Measurements from ENCODE around the gene RAB7A. TPM values are rescaled to one million over a fixed set of nuclear protein-coding genes. Genes with fewer than 3 reads are reported as not detected.
"Not testable (repeated sequence)": the region's sequence is repeated elsewhere in the genome, so short reads cannot be mapped to it uniquely, and the experiment has no call there.

RAB7A gene
- polyA plus RNA-seq, 4 donors, result 222 to 281 (median 253) TPM

DNA sequence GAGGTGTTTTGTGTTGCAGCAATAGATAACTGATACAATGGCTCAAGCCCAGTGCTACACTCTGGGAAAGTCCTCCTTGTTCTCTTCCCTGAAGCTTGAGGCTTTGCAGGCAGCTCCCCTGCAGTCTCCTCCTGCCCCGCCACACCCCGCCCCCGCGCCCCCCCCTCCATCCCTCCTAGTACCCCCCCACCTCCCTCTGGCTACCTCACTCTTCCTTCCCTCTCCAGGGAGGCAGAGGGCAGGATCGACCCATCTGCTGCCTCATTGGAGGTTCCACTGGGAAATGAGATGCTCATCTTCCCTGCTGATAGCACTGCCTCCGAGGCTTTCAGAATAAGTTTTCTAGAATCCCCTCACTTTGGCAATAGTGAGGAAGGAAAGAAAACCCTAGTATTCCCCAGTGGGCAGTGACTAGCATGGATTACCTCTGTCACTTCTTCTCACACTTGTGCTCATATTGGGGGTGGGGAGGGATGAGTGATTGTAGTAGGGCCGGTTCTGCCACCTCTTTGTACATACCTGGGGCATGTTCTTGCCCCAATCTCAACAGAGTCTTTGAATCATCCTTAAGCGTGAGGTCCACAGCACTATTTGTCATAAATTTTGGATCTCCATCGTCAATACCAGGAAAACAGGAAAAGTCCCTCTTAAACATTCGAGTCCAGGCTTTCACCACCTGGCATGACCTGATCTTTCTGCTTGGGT lies 16.3 kb upstream of the RAB7A start:
- no peak for DNase-seq (ENCODE audit: low read depth in 4 of 4, low spot score in 3 of 4)

- DNase-seq (ENCODE audit: low read depth in 4 of 4, low spot score in 3 of 4), result no peak
Observed at GRCh38 chr3:128710816-128711433, 15.1 kb upstream of the RAB7A start.

- no peak for DNase-seq (ENCODE audit: low read depth in 4 of 4, low spot score in 3 of 4)
Observed at GRCh38 chr3:128712848-128713247, 13.1 kb upstream of the RAB7A start.

DNA sequence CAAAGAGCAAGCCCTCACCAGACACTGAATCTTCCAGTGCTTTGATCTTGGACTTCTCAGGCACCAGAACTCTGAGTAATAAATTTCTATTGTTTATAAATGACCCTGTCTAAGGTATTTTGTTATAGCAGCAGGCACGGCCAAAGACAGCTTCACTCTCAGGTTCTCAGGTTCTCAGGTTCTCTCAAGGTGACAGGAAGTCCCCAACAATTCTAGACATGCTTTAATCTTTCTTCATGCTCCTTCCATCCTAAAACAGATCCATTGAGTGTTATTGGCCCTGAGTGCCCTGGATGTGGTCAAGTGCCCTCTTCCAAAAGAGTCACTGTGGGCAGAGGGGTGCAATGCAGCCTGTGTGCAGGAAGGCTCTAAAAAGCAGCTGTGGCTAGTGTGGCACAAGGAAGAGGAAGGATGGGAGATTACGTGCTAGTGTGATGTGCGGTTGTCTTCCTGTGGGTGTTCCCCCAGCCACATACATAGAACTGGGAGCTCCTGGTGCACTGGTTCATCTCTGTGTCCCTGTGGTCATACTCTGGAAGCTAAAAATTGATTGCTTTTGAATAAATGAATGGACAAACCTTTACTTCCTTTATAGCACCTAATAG lies 11.0 kb upstream of the RAB7A start:
- DNase-seq (ENCODE audit: low read depth in 4 of 4, low spot score in 3 of 4), result no peak

GRCh38 chr3:128718892-128719291 lies 7.1 kb upstream of the RAB7A start:
- not testable (repeated sequence) for DNase-seq (ENCODE audit: low read depth in 4 of 4, low spot score in 3 of 4)

- no peak for DNase-seq (ENCODE audit: low read depth in 4 of 4, low spot score in 3 of 4)
Observed at GRCh38 chr3:128720891-128721290, 5.1 kb upstream of the RAB7A start.

DNA sequence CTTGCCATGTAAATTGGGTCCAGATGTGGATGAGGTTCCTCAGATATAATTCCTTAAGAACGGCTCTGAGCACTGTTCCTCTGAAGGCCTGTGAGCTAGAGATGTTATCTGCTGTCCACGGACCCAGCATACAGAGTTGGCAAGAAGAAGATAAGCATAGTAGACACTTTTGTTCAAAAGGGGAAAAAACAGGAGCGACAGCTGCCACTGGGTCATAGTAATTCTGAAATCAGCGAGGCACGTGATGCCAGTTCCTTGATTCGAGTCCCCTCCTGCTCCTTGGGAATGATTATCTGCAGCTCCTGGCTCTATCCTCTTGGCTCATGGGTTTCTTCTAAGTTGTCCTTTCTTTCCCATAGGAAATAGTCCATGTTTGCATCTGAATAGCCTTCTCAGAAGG lies 2.5 kb upstream of the RAB7A start:
- no peak for DNase-seq (ENCODE audit: low read depth in 4 of 4, low spot score in 3 of 4)

GRCh38 chr3:128725547-128726022 lies 398 bp upstream of the RAB7A start:
- DNase-seq (ENCODE audit: low read depth in 4 of 4, low spot score in 3 of 4), result no peak

- DNase-seq (ENCODE audit: low read depth in 4 of 4, low spot score in 3 of 4), result no peak
Observed at GRCh38 chr3:128727059-128727458, 1.1 kb downstream of the RAB7A start.

DNA sequence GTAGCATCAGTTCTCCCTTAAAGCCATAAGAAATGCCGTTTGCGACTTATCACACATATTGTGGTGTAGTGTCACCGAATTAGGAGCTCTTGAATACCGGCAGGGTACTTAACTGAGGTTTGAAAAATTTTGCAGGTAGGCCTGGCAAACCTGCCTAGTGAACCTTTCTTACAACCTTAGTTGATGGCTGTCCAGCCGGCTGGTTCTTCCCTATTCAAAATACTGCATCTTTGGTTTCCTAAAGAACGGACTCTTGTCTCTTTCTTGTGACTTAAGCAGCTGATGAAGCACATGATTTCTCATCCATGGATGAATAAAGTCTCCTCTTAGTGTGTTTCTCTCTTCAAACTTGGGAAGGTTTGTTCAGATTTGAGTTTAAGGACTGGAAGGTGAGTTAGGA lies 1.5 kb downstream of the RAB7A start:
- DNase-seq (ENCODE audit: low read depth in 4 of 4, low spot score in 3 of 4), result no peak

DNA sequence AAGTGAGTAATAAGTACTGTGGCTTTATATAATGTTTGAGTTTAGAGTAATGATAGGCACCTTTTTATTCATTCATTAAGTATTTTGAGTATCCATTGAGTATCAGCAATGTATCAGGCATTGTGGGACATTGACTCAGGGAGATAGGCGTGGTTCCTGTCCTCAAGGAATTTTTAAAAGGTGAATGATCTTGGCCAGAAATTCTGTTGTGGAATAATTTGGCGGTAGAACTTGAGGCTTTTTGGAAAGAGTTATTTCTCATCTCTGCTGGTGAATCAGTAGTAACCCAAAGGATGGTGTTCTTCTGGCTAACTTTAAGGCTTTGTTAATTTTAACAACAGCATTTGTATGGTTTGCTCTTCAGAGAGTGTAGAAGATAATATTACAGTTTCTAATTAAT lies 2.0 kb downstream of the RAB7A start:
- DNase-seq (ENCODE audit: low read depth in 4 of 4, low spot score in 3 of 4), result no peak

GRCh38 chr3:128728521-128728920 lies 2.5 kb downstream of the RAB7A start:
- not testable (repeated sequence) for DNase-seq (ENCODE audit: low read depth in 4 of 4, low spot score in 3 of 4)

GRCh38 chr3:128730471-128730870 lies 4.5 kb downstream of the RAB7A start:
- DNase-seq (ENCODE audit: low read depth in 4 of 4, low spot score in 3 of 4), result no peak

- no peak for DNase-seq (ENCODE audit: low read depth in 4 of 4, low spot score in 3 of 4)
Observed at GRCh38 chr3:128734523-128735189, 8.7 kb downstream of the RAB7A start.

- no peak for DNase-seq (ENCODE audit: low read depth in 4 of 4, low spot score in 3 of 4)
Observed at GRCh38 chr3:128735287-128735686, 9.3 kb downstream of the RAB7A start.

DNA sequence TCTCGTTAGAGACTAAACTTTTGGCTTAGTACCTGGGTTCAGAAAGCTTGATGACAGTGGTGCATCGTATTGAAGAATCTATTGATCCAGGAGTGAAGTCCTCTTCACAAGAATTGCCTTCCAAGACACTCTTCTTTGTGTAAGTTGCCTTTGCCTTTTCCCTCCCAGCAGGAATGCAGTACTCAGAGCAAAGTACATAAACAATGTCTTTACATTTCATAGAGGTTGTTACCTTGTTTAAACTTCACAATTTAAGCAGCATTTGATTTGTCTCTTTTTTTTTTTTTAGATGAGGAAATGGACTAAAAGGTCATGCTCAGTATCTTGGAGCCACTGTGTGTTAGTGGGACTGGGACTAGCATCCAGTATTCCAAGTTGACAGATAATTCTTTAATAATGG lies 9.9 kb downstream of the RAB7A start:
- no peak for DNase-seq (ENCODE audit: low read depth in 4 of 4, low spot score in 3 of 4)

DNA sequence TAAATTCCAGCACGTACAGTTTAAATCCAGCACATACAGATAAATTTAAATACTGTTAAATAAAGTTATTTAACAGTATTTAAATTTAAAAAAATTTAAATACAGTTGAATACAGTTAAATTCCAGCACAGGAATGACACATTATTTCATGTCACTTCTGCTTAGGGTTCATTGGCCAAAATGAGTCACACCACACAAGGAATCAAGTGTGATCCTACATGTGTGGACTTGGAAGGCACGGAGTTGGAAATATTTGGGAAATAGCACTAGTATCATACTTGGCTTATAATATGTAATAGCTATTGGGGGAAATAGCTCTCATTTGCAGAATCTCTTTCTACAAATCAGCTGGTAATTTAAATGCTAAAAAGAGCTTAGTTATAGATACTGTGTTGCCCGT lies 10.6 kb downstream of the RAB7A start:
- DNase-seq (ENCODE audit: low read depth in 4 of 4, low spot score in 3 of 4), result no peak

DNA sequence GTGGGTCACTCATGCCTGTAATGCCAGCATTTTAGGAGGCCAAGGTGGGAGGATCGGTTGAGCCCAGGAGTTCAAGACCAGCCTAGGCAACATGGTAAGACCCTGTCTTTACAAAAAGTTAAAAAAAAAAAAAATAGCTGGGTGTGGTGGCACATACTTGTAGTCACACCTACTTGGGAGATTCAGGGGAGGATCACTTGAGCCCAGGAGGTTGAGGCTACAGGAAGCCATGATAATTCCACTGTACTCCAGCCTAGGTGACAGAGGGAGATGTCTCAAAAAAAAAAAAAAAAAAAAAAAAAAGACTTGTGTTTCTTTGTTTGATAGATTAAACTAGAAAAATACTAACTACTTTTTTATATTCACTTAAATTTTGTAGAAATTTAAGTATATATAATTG lies 14.6 kb downstream of the RAB7A start:
- no peak for DNase-seq (ENCODE audit: low read depth in 4 of 4, low spot score in 3 of 4)

DNA sequence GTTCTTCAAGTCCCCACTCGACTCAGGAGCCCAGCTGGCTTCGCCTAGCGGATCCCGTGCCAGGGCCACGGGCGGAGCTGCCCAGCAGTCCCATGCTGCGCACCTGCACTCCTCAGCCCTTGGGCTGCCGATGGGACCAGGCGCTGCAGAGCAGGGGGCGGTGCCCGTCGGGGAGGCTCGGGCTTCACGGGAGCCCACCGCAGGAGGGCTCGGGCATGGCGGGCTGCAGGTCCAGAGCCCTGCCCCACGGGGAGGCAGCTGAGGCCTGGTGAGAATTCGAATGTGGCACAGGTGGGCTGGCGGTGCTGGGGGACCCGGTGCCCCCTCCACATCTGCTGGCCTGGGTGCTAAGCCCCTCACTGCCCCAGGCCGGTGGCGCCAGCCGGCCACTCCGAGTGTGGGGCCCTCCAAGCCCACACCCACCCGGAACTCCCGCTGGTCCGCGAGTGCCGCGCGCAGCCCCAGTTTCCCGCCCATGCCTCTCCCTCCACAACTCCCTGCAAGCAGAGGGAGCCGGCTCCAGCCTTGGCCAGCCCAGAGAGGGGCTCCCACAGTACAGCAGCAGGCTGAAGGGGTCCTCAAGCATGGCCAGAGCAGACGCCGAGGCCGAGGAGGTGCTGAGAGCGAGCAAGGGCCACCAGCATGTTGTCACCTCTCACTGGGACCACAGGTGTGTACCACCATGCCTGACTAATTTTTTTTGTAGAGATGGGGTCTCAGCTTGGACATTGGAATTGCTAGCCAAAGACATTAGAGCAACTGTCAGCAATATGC lies 17.0 kb downstream of the RAB7A start:
- no peak for DNase-seq (ENCODE audit: low read depth in 4 of 4, low spot score in 3 of 4)

GRCh38 chr3:128745742-128746141 lies 19.8 kb downstream of the RAB7A start:
- no peak for DNase-seq (ENCODE audit: low read depth in 4 of 4, low spot score in 3 of 4)

- DNase-seq (ENCODE audit: low read depth in 4 of 4, low spot score in 3 of 4), result no peak
Observed at GRCh38 chr3:128746881-128747280, 20.9 kb downstream of the RAB7A start.

Data from left renal pelvis (tissue), 4 donors.